ENCODE data around the gene C3AR1.

DNA sequence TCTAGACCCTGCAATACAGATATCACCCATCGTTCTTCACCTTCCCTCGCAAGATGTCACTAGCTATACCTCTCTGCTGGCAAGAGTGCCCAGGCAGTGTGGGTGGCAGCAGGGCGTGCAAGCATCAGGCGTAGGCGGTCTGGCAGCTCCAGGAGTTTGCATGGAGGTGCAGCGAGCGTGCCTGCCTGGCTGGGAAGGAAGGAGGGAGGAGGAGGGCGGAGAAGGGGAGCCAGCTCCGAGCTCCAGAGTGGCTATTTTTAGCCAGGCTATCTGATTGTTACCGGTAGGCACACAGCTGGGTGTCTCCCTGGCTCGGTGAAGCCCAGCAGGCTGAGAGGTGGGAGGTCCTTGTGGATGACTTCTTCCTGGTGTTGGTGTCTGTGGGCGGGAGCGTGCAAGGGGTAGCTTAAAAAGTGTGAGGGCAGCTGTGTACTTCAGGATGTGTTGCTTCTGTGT, 27.5 kb downstream of the C3AR1 start:
- TF ChIP-seq, protein P1, sequence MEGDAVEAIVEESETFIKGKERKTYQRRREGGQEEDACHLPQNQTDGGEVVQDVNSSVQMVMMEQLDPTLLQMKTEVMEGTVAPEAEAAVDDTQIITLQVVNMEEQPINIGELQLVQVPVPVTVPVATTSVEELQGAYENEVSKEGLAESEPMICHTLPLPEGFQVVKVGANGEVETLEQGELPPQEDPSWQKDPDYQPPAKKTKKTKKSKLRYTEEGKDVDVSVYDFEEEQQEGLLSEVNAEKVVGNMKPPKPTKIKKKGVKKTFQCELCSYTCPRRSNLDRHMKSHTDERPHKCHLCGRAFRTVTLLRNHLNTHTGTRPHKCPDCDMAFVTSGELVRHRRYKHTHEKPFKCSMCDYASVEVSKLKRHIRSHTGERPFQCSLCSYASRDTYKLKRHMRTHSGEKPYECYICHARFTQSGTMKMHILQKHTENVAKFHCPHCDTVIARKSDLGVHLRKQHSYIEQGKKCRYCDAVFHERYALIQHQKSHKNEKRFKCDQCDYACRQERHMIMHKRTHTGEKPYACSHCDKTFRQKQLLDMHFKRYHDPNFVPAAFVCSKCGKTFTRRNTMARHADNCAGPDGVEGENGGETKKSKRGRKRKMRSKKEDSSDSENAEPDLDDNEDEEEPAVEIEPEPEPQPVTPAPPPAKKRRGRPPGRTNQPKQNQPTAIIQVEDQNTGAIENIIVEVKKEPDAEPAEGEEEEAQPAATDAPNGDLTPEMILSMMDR (IDR thresholded peaks at IDR 0.05): no peak
- TF ChIP-seq, protein P2, sequence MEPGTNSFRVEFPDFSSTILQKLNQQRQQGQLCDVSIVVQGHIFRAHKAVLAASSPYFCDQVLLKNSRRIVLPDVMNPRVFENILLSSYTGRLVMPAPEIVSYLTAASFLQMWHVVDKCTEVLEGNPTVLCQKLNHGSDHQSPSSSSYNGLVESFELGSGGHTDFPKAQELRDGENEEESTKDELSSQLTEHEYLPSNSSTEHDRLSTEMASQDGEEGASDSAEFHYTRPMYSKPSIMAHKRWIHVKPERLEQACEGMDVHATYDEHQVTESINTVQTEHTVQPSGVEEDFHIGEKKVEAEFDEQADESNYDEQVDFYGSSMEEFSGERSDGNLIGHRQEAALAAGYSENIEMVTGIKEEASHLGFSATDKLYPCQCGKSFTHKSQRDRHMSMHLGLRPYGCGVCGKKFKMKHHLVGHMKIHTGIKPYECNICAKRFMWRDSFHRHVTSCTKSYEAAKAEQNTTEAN (CRISPR knock-in tag; IDR thresholded peaks at IDR 0.05): 0 out of 2 replicates have a peak, but pooled peaks have one; percentile 57
- TF ChIP-seq, protein P3, sequence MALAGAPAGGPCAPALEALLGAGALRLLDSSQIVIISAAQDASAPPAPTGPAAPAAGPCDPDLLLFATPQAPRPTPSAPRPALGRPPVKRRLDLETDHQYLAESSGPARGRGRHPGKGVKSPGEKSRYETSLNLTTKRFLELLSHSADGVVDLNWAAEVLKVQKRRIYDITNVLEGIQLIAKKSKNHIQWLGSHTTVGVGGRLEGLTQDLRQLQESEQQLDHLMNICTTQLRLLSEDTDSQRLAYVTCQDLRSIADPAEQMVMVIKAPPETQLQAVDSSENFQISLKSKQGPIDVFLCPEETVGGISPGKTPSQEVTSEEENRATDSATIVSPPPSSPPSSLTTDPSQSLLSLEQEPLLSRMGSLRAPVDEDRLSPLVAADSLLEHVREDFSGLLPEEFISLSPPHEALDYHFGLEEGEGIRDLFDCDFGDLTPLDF (CRISPR knock-in tag; IDR thresholded peaks at IDR 0.05): no peak
- no peak for TF ChIP-seq ATF1 (CRISPR knock-in tag; IDR thresholded peaks at IDR 0.05)
- no peak for TF ChIP-seq PRRX2 (CRISPR knock-in tag; IDR thresholded peaks at IDR 0.05)
- TF ChIP-seq IRF2 (CRISPR knock-in tag; IDR thresholded peaks at IDR 0.05; ENCODE audit: borderline replicate concordance, low read depth): no peak
- TF ChIP-seq NR3C1 (CRISPR knock-in tag; conservative IDR thresholded peaks at IDR 0.05; ENCODE audit: low read depth): no peak
- TF ChIP-seq SP1 (CRISPR knock-in tag; conservative IDR thresholded peaks at IDR 0.05): no peak
- TF ChIP-seq, protein P4, sequence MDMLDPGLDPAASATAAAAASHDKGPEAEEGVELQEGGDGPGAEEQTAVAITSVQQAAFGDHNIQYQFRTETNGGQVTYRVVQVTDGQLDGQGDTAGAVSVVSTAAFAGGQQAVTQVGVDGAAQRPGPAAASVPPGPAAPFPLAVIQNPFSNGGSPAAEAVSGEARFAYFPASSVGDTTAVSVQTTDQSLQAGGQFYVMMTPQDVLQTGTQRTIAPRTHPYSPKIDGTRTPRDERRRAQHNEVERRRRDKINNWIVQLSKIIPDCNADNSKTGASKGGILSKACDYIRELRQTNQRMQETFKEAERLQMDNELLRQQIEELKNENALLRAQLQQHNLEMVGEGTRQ (CRISPR knock-in tag; IDR thresholded peaks at IDR 0.05): no peak
- TF ChIP-seq, protein P5, sequence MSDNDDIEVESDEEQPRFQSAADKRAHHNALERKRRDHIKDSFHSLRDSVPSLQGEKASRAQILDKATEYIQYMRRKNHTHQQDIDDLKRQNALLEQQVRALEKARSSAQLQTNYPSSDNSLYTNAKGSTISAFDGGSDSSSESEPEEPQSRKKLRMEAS (CRISPR knock-in tag; IDR thresholded peaks at IDR 0.05): peak; percentile 53; the same call in 1 of the 2 replicates
